ENCODE data around the gene SCNM1.
"Not testable (repeated sequence)": the region's sequence is repeated elsewhere in the genome, so short reads cannot be mapped to it uniquely, and the experiment has no call there.

Gene SCNM1

DNA sequence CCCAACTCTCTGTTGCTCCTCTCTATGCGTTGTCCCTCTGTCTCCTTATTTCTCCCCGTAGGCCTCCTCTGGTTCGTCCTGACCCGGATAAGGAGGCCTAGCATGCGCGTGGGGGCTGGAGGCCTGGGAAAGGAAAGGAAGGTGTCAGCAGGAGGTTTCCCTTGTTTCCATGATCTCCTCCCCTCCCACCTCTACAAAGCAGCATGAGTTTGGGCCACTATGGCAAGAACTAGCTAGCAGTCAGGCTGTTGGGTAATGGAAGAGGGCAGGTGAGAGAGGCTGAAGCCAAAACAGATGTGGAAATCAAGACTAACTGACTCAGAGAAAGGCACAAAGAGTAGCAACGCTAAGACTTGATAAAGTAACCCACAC is 18.8 kb upstream of the SCNM1 start:
- DNase-seq: no peak

DNA sequence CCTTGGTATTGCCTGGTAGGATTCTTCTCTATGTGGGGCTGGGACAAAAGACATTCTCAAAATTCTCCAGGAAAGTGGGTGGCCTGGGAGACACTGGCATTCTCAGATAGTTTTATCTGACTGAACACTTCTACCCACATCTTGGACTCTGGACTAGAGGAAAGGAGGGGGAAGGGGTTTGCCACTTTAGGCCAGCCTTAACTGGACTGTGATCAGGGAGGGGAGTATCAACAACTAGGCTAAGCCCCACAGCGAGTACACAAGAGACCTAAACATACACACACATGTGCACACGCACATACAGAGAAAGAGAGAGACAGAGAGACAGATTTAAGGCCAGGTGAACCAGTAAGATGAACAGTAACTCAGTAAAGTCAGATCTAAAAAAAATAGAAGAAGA is 18.3 kb upstream of the SCNM1 start:
- DNase-seq: no peak

DNA sequence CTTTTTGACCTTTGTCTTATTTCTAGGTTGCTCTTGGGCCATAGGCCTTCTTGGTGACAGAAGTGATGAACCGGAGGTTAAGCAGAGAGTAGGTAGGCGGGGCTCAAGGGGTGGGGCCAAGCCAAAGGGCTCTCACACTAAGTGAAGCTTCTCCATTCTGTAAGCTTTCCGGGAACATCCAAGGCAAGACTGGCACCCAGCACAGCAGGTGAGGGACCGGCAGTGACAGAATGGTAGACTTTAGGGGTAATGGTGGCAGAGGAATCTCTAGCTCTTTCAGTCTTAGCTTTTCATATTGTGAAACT is 9.5 kb upstream of the SCNM1 start, which contains the start of gene TNFAIP8L2:
TSS of gene TNFAIP8L2 (plus strand) at position 135 of the 305 bp plus-strand sequence. CDS start 2,049 bp downstream, outside the sequence.
- DNase-seq: peak; percentile 48

DNA sequence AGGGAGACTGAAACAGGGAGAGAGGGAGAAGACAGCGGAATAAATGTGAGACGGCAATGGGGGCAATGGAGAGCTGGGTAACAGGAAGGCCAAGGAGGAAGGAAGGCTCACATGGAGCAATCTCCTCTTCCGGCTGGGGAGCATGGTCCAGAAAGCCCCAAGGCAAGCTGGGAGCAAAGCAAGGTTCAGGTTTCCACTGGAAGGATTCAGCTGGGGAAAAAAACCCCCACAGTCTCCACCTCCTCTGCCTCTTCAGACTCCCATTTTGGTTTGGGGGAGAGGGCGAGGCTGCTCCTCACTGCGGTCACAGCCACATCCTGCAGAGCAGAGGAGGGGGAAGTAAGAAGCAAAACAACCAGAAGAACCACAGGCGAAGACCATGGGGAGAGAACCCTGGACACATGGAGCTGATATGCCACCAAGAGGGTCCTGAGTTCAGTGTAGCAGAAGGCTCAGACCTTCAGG is 8.8 kb upstream of the SCNM1 start:
- peak; percentile 22 for DNase-seq

DNA sequence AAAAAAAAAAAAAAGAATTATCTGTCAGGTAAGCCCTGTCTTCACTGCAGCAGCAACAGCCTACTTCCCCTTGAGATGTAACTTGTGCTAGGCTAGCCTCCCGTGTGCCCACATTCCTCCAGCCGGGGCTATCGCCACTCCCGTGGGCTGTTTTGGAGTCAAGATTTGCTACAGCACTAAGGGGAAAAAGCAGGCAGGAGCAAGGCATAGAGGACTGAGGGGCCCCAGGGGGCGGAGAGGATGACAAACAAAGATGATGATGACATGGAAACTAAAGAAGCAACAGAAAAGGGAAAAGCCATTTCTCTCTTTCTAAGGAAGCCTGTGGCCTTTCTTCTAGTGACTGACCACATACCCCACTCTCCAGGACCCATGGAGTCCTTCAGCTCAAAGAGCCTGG is 7.6 kb upstream of the SCNM1 start:
- DNase-seq: no peak

- no peak for DNase-seq
Measured at GRCh38 chr1:151158751-151159251, 7.1 kb upstream of the SCNM1 start.

DNA sequence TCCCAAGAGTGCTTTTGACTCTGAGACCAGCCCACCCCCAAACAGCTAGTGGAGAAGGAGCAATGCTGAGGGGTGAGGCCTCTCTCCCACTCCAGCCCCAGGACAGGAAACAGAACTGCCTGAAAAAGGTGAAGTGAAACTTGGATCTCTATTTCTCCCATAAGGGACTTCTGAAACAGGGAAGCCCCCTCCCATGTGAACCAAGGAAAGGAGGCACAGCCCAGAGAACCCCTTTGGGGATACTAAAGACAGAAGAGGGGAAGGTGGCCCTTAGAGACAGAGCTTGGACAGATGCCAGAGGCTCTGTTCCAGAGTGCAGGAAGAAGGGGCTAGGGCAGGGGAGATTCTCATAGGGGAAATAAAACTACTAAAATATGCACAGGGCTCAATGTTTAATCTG is 6.6 kb upstream of the SCNM1 start:
- DNase-seq: no peak

DNA sequence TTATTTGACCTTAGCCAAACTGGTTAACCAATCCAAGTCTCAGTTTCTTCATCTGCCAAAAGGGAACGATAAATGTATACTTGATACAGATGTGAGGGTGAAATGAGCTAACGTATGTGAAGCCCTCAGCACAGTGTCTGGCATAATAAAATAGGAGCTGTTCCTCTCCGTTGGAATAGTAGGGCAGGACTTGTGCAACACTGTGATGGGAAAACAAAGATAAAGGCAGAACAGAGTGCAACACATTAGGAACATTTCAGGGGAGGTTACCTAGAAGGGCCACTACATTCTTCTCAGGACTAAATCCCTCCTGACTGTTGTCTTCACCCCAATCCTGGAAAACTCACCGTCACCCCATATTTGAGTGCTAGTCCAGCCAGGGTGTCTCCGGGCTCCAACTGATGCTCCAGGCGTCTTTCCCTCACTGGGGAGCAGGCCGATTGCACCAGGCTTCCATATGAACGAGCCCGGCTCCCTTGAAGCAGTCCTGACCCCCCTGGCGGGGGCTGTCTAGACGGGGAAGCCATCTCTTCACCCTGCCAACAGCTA is 1.1 kb upstream of the SCNM1 start:
- DNase-seq: no peak

DNA sequence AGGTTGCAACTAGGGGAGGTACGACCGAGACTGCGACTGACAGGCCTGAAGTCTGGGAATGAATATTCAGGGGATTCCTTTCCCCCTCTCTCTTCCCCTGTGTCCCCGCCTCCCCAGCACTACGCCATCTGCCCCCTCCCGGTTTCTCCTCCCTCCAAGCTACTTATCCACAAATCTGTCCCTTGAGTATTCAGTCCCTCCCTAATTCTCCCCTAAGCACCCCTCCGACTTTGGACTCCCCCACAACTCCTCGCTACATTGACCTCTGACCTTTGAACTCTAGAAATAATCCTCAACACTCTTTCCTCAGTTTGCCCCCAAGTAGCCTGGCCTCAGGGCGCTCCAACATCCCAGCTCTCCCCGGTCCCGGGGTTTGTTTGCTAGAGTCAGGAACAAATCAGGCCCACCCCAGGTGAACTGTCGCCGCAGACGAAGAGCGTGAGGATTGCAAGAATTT is 635 bp upstream of the SCNM1 start:
- no peak for DNase-seq

- no peak for DNase-seq
Measured at GRCh38 chr1:151166505-151166956, 587 bp downstream of the SCNM1 start.

GRCh38 chr1:151167116-151167515 is 1.2 kb downstream of the SCNM1 start:
- DNase-seq: no peak

DNA sequence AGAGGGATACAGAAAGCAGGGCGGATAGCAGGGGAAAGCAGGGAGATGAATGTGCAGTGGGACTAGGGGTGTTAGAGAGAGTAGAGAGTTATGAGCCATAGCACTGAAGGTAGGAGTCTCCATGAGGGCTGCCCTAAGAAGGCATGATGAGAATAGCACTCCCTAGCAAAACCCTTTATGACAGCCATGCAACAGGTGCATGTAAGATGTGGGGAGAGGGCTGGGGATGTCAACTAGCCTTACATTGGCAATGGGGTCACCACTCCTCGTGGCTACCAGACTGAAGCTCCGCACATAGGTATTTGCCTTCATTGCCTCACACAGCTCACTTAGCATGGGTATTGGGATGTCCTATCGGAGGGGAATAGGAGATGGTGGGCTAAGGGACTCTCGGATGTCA is 5.2 kb downstream of the SCNM1 start:
- DNase-seq: no peak

- DNase-seq: no peak
Measured at GRCh38 chr1:151175041-151175741, 9.2 kb downstream of the SCNM1 start.

DNA sequence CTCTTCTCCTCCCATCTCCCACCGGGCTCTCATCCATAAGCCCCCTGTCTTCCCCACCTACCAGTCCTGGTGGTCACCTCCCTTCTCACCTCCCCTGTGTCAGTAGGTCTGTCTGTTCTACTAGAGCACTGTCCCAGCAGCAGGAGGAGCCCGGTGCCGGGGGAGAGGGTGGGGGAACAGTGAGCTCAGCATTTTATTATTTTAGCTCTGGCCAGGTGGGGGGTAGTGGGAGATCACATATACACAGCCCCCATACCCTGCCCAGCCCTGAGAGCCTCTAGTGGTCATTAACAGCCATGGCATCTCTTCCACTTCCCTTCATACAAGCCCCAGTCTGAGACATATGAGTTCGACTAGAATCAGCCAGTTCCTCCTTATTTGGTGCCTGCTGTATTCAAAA is 9.9 kb downstream of the SCNM1 start, which contains the start of gene TMOD4:
TSS of gene TMOD4 (minus strand) at position 119 of the 400 bp plus-strand sequence. CDS start 1,106 bp downstream, outside the sequence.
- no peak for DNase-seq

- DNase-seq: no peak
Measured at GRCh38 chr1:151176514-151177045, 10.6 kb downstream of the SCNM1 start.

DNA sequence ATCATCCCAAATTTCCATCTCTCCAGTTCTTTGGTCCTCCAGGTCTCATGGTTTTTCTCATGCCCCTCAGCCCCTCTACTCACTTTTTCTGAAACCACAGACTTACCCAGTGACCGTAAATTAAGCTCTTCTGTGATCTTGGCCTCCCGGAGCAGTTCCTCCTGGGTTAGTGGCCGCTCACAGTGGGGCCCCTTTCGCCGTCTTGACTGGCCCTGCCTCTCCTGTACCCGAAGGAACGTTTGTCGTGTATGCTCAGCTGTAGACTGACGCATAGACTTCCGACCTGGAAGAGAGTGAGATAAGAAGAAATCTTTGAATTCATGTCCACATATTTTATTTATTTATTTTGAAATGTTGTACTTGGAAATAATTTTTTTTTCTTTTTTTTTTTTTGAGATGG is 18.3 kb downstream of the SCNM1 start:
- DNase-seq: no peak

- no peak for DNase-seq
Measured at GRCh38 chr1:151187205-151187604, 21.3 kb downstream of the SCNM1 start.

DNA sequence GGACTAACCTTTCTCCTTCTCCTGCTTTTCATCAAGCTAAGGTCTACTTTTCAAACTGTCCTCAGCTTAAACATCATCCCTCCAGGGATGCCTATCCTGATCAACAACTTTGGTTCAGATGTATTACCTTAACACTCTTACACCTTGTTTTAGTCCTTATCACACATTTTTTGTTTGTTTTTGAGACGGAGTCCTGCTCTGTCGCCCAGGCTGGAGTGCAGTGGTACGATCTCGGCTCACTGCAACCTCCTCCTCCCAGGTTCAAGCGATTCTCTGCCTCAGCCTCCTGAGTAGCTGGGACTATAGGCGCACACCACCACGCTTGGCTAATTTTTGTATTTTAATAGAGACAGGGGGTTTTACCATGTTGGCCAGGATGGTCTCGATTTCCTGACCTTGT is 22.7 kb downstream of the SCNM1 start:
- not testable (repeated sequence) for DNase-seq

GRCh38 chr1:151189637-151190445 is 23.9 kb downstream of the SCNM1 start, which contains the start of gene VPS72:
TSS of gene VPS72 (minus strand) at chr1:151190197. CDS start at chr1:151190121, 76 bp downstream.
- peak; percentile 75 for DNase-seq

DNA sequence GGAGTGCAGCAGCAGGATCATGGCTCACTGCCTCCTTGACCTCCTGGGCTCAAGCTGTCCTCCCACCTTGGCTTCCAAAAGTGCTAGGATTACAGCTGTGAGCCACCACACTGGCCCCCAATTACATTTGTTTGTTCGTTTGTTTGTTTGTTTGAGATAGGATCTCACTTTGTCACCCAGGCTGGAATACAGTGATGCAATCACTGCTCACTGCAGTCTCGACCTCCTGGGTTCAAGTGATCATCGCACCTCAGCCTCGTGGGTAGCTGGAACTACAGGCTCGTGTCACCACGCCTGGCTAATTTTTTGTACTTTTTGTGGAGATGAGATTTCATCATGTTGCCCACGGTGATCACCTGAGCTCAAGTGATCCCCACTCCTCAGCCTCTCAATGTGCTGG is 26.1 kb downstream of the SCNM1 start:
- no peak for DNase-seq

DNA sequence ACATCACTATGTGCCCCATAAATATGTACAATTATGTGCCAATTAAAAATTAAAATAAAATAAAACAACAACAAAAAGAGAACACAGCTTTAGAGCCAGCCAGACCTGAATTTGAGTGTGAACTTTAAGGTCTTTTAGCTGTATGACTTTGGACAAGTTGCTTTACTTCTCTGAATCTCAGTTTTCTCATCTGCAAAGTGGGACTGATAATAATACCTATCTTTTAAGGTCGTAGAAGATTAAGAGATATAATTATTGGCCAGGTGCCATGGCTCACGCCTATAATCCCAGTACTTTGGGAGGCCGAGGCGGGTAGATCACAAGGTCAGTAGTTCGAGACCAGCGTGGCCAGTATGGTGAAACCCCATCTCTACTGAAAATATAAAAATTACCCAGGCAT is 27.4 kb downstream of the SCNM1 start:
- DNase-seq: no peak

DNA sequence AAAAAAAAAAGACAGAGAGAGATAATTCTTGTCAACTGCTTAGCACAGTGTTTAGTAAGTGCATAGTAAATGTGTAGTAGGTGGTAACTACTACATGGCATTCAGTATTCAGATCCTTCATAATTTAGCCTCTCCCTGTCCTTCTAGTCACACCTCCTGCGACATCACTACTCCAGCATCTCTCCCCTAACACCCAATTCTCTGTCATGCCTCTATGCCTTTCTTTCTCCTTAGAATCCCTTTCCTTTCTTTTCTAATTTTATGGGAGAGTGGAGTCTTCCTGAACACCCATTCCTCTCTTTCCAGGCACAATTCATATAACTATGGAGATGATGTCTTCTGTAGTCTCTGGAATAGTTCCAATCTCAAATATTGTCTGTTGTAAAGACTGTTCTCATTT is 27.9 kb downstream of the SCNM1 start:
- DNase-seq: no peak
